Measurements from ENCODE around the gene MATCAP1.

Gene MATCAP1

DNA sequence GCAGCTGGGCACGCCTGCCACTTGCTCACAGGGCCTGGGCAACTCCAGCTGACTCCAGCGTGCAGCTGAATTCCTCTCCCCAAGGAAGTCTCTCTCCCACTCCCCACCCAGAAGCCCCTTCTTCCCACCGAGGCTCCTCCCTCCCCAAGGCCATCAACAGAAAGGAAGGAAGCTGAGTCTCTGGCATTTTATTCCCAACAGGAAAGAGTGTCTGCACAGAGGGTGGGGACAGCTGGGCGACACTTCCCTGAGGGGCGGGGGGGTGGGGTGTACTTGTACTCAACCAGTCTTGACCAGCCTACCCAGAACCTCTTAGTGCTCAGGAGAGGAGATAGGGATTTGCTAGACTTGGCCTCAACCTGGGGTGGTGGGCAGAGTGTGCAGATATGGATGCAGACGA lies 6.3 kb upstream of the MATCAP1 start, which contains the start of gene EXOC3L1:
EXOC3L1 (minus strand) TSS at position 96 of the 400 bp plus-strand sequence. CDS start 460 bp downstream, outside the sequence.
- peaks cover 9% of the 10 kb centered on the region for H3K79me1 ChIP-seq (ENCODE audit: low read depth, low read length)
- H3K4me1 ChIP-seq (ENCODE audit: control insufficient read depth in 2 of 2, insufficient read depth in 1 of 2, low read depth in 1 of 2, low read length in 2 of 2) = peaks cover 17 to 20% of the 10 kb centered on the region in 2 donors
- no peak within 1 kb of the TSS for H3K4ac ChIP-seq (ENCODE audit: low read length)
- no peak within 1 kb of the TSS for H2BK120ac ChIP-seq (ENCODE audit: low read depth, low read length)
- WGBS, 2 donors (ENCODE audit: extremely low coverage in 2 of 2, insufficient read length in 2 of 2, insufficient replicate concordance in 1 of 2) = no CpG with 5 or more reads among the region's 6 CpGs
- H3K27me3 ChIP-seq (ENCODE audit: control insufficient read depth in 3 of 3, insufficient read depth in 3 of 3, low read depth in 1 of 3, low read length in 3 of 3) = peaks cover 1 to 20% (median 2%) of the 10 kb centered on the region in 3 experiments
- no peak within 1 kb of the TSS for H2BK5ac ChIP-seq (ENCODE audit: low read length)
- no peak within 1 kb of the TSS for H2BK15ac ChIP-seq (ENCODE audit: low read length)
- H2AK5ac ChIP-seq (ENCODE audit: low read depth, low read length) = peak within 1 kb of the TSS; percentile 81
- peak within 1 kb of the TSS; percentile 36 for H3K9ac ChIP-seq (ENCODE audit: low read depth, low read length, poor library complexity)
- no peak within 1 kb of the TSS for H4K8ac ChIP-seq (ENCODE audit: low read depth, low read length)
- no peak within 1 kb of the TSS for H4K91ac ChIP-seq (ENCODE audit: low read depth, low read length, poor library complexity)
- no peaks in the 10 kb centered on the region for H3K9me3 ChIP-seq (replicated peaks in 1 of 2; ENCODE audit: control insufficient read depth in 2 of 2, insufficient read depth in 1 of 2, low read depth in 1 of 2, low read length in 2 of 2)
- H2AFZ ChIP-seq (ENCODE audit: low read length) = peak within 1 kb of the TSS; percentile 70
- no peak within 1 kb of the TSS for H3K27ac ChIP-seq (replicated peaks; ENCODE audit: low read length)
- H3K4me3 ChIP-seq (ENCODE audit: low read length in 2 of 2) = peak within 1 kb of the TSS in 1 of 2 donors; percentile 33
- no peak within 1 kb of the TSS for H3K18ac ChIP-seq (ENCODE audit: low read length)
- peaks cover 16 to 20% of the 10 kb centered on the region in 2 donors for H3K36me3 ChIP-seq (replicated peaks in 1 of 2; ENCODE audit: control insufficient read depth in 2 of 2, insufficient read depth in 2 of 2, low read length in 2 of 2)
- peak within 1 kb of the TSS; percentile 70 for H2BK12ac ChIP-seq (ENCODE audit: low read length)
- H3K4me2 ChIP-seq (ENCODE audit: insufficient read depth, low read length, poor library complexity, severe bottlenecking) = no peak within 1 kb of the TSS
- no peak for DNase-seq (ENCODE audit: low spot score)
- H3K23ac ChIP-seq (ENCODE audit: low read depth, low read length, poor library complexity) = no peak within 1 kb of the TSS
- H3K14ac ChIP-seq (ENCODE audit: low read length) = no peak within 1 kb of the TSS

DNA sequence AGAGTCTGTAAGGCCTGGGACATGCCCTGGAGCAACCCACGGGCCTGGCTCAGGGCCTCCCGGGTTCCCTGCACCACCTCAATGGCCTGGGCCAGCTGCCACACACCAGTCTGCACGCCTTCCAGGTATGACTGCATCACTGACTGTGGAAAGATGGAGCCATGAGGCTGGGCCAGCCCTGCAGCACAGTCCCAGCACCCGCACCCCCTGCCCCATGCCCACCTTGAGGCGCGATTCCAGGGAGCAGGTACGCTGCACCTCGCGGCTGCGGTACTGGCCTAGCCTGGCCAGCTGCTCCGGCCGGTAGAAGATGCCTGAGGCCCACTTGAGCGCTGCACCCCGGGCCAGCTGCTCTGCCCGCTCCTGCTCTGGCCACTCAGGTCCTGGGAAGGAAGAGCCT lies 5.0 kb upstream of the MATCAP1 start:
- Histone ChIP-seq H2BK120ac (ENCODE audit: low read depth, low read length) (no peak overlapping the region), H2AK5ac (ENCODE audit: low read depth, low read length) (peak overlapping the region; percentile 53), H3K4me3 (ENCODE audit: low read length in 2 of 2) (no peak overlapping the region), H3K14ac (ENCODE audit: low read length) (no peak overlapping the region), H3K9me3 (replicated peaks in 1 of 2; ENCODE audit: control insufficient read depth in 2 of 2, insufficient read depth in 1 of 2, low read depth in 1 of 2, low read length in 2 of 2) (no peaks in the 10 kb centered on the region), H2BK5ac (ENCODE audit: low read length) (no peak overlapping the region), H3K4me1 (ENCODE audit: control insufficient read depth in 2 of 2, insufficient read depth in 1 of 2, low read depth in 1 of 2, low read length in 2 of 2) (peaks cover 20 to 23% of the 10 kb centered on the region in 2 donors), H4K91ac (ENCODE audit: low read depth, low read length, poor library complexity) (no peak overlapping the region), H3K9ac (ENCODE audit: low read depth, low read length, poor library complexity) (peak overlapping the region; percentile 57), H2BK15ac (ENCODE audit: low read length) (no peak overlapping the region), H3K27ac (replicated peaks; ENCODE audit: low read length) (no peak overlapping the region), H3K36me3 (replicated peaks in 1 of 2; ENCODE audit: control insufficient read depth in 2 of 2, insufficient read depth in 2 of 2, low read length in 2 of 2) (peaks cover 4 to 7% of the 10 kb centered on the region in 2 donors), H3K4me2 (ENCODE audit: insufficient read depth, low read length, poor library complexity, severe bottlenecking) (no peak overlapping the region), H2AFZ (ENCODE audit: low read length) (no peak overlapping the region), H3K23ac (ENCODE audit: low read depth, low read length, poor library complexity) (no peak overlapping the region), H3K4ac (ENCODE audit: low read length) (no peak overlapping the region), H3K18ac (ENCODE audit: low read length) (no peak overlapping the region), H4K8ac (ENCODE audit: low read depth, low read length) (no peak overlapping the region), H3K79me1 (ENCODE audit: low read depth, low read length) (peaks cover 13% of the 10 kb centered on the region), H3K27me3 (ENCODE audit: control insufficient read depth in 3 of 3, insufficient read depth in 3 of 3, low read depth in 1 of 3, low read length in 3 of 3) (peaks cover 5 to 30% (median 8%) of the 10 kb centered on the region in 3 experiments), H2BK12ac (ENCODE audit: low read length) (peak overlapping the region; percentile 70)
- no CpG with 5 or more reads among the region's 15 CpGs for WGBS, 2 donors (ENCODE audit: extremely low coverage in 2 of 2, insufficient read length in 2 of 2, insufficient replicate concordance in 1 of 2)
- no peak for DNase-seq (ENCODE audit: low spot score)

GRCh38 chr16:67188323-67188722 lies 4.6 kb upstream of the MATCAP1 start:
- no CpG with 5 or more reads among the region's 4 CpGs for WGBS, 2 donors (ENCODE audit: extremely low coverage in 2 of 2, insufficient read length in 2 of 2, insufficient replicate concordance in 1 of 2)
- H3K79me1 ChIP-seq (ENCODE audit: low read depth, low read length) = peaks cover 13% of the 10 kb centered on the region
- H3K4me2 ChIP-seq (ENCODE audit: insufficient read depth, low read length, poor library complexity, severe bottlenecking) = no peak overlapping the region
- no peaks in the 10 kb centered on the region for H3K9me3 ChIP-seq (replicated peaks in 1 of 2; ENCODE audit: control insufficient read depth in 2 of 2, insufficient read depth in 1 of 2, low read depth in 1 of 2, low read length in 2 of 2)
- no peak overlapping the region for H4K8ac ChIP-seq (ENCODE audit: low read depth, low read length)
- H3K4ac ChIP-seq (ENCODE audit: low read length) = no peak overlapping the region
- DNase-seq (ENCODE audit: low spot score) = no peak
- H2AFZ ChIP-seq (ENCODE audit: low read length) = no peak overlapping the region
- no peak overlapping the region for H3K23ac ChIP-seq (ENCODE audit: low read depth, low read length, poor library complexity)
- H3K18ac ChIP-seq (ENCODE audit: low read length) = no peak overlapping the region
- H3K4me3 ChIP-seq (ENCODE audit: low read length in 2 of 2) = no peak overlapping the region
- H2BK120ac ChIP-seq (ENCODE audit: low read depth, low read length) = no peak overlapping the region
- no peak overlapping the region for H3K9ac ChIP-seq (ENCODE audit: low read depth, low read length, poor library complexity)
- no peak overlapping the region for H2BK5ac ChIP-seq (ENCODE audit: low read length)
- no peak overlapping the region for H4K91ac ChIP-seq (ENCODE audit: low read depth, low read length, poor library complexity)
- no peak overlapping the region for H3K14ac ChIP-seq (ENCODE audit: low read length)
- peaks cover under 1 to 3% of the 10 kb centered on the region in 2 donors for H3K36me3 ChIP-seq (replicated peaks in 1 of 2; ENCODE audit: control insufficient read depth in 2 of 2, insufficient read depth in 2 of 2, low read length in 2 of 2)
- no peak overlapping the region for H3K27ac ChIP-seq (replicated peaks; ENCODE audit: low read length)
- peak overlapping the region; percentile 53 for H2AK5ac ChIP-seq (ENCODE audit: low read depth, low read length)
- peaks cover 5 to 30% (median 8%) of the 10 kb centered on the region in 3 experiments for H3K27me3 ChIP-seq (ENCODE audit: control insufficient read depth in 3 of 3, insufficient read depth in 3 of 3, low read depth in 1 of 3, low read length in 3 of 3)
- no peak overlapping the region for H2BK15ac ChIP-seq (ENCODE audit: low read length)
- H3K4me1 ChIP-seq (ENCODE audit: control insufficient read depth in 2 of 2, insufficient read depth in 1 of 2, low read depth in 1 of 2, low read length in 2 of 2) = peaks cover 19 to 22% of the 10 kb centered on the region in 2 donors
- H2BK12ac ChIP-seq (ENCODE audit: low read length) = no peak overlapping the region

- Histone ChIP-seq H3K23ac (ENCODE audit: low read depth, low read length, poor library complexity) (peak overlapping the region; percentile 63), H3K18ac (ENCODE audit: low read length) (peak overlapping the region; percentile 69), H2BK15ac (ENCODE audit: low read length) (peak overlapping the region; percentile 79), H3K4me1 (ENCODE audit: control insufficient read depth in 2 of 2, insufficient read depth in 1 of 2, low read depth in 1 of 2, low read length in 2 of 2) (peaks cover 17 to 18% of the 10 kb centered on the region in 2 donors), H3K36me3 (replicated peaks in 1 of 2; ENCODE audit: control insufficient read depth in 2 of 2, insufficient read depth in 2 of 2, low read length in 2 of 2) (no peaks in the 10 kb centered on the region), H2BK120ac (ENCODE audit: low read depth, low read length) (no peak overlapping the region), H3K4ac (ENCODE audit: low read length) (peak overlapping the region; percentile 28), H3K9ac (ENCODE audit: low read depth, low read length, poor library complexity) (peak overlapping the region; percentile 67), H4K91ac (ENCODE audit: low read depth, low read length, poor library complexity) (no peak overlapping the region), H2BK5ac (ENCODE audit: low read length) (no peak overlapping the region), H3K27me3 (ENCODE audit: control insufficient read depth in 3 of 3, insufficient read depth in 3 of 3, low read depth in 1 of 3, low read length in 3 of 3) (peaks cover 5 to 30% (median 8%) of the 10 kb centered on the region in 3 experiments), H3K4me2 (ENCODE audit: insufficient read depth, low read length, poor library complexity, severe bottlenecking) (no peak overlapping the region), H3K79me1 (ENCODE audit: low read depth, low read length) (peaks cover 7% of the 10 kb centered on the region), H2AK5ac (ENCODE audit: low read depth, low read length) (peak overlapping the region; percentile 77), H3K9me3 (replicated peaks in 1 of 2; ENCODE audit: control insufficient read depth in 2 of 2, insufficient read depth in 1 of 2, low read depth in 1 of 2, low read length in 2 of 2) (no peaks in the 10 kb centered on the region), H4K8ac (ENCODE audit: low read depth, low read length) (peak overlapping the region; percentile 78), H2AFZ (ENCODE audit: low read length) (no peak overlapping the region), H3K14ac (ENCODE audit: low read length) (peak overlapping the region; percentile 6), H3K4me3 (ENCODE audit: low read length in 2 of 2) (no peak overlapping the region), H2BK12ac (ENCODE audit: low read length) (peak overlapping the region; percentile 48), H3K27ac (replicated peaks; ENCODE audit: low read length) (no peak overlapping the region)
- no peak for DNase-seq (ENCODE audit: low spot score)
- no CpG with 5 or more reads among the region's 26 CpGs for WGBS, 2 donors (ENCODE audit: extremely low coverage in 2 of 2, insufficient read length in 2 of 2, insufficient replicate concordance in 1 of 2)
Measured at GRCh38 chr16:67187175-67187890, 3.6 kb upstream of the MATCAP1 start.
